Psoas muscle (tissue), 8 donors: Measurements from ENCODE around the gene KRT34. TPM values are rescaled to one million over a fixed set of nuclear protein-coding genes. Genes with fewer than 3 reads are reported as not detected.
"Not testable (repeated sequence)": the region's sequence is repeated elsewhere in the genome, so short reads cannot be mapped to it uniquely, and the experiment has no call there.

Experiments used
- ATAC-seq, 4 donors: fragments of 200-7000 bp; cut with Tn5 transposase; one replicate each; pipeline ENCODE4 v1.9.1; 2020; ENCODE audit warnings: moderate library complexity in 3 of 4, mild to moderate bottlenecking in 2 of 4
- DNase-seq, 2 donors: peaks; one replicate each; pipeline ENCODE4 v3.0.0-alpha.2; 2020
- H3K27ac ChIP-seq: fragments of 200-600 bp; one replicate; pipeline ENCODE4 v1.8.0; 2022
- H3K27me3 ChIP-seq, 3 donors: fragments of 200-600 bp in 1 of 3; one replicate each; pipeline versions ENCODE4 v1.6.1 to v1.8.0; 2013 to 2022; ENCODE audit warnings: low read length in 2 of 3, mild to moderate bottlenecking in 2 of 3, moderate library complexity in 1 of 3; ENCODE audit not compliant: insufficient read depth in 3 of 3
- H3K36me3 ChIP-seq, 2 donors: fragments of 200-600 bp in 1 of 2; one replicate each; pipeline versions ENCODE4 v1.6.1 to v1.8.0; 2013 to 2022; ENCODE audit warnings: low read depth in 1 of 2, mild to moderate bottlenecking in 1 of 2, moderate library complexity in 1 of 2; ENCODE audit not compliant: insufficient read depth in 1 of 2
- H3K4me1 ChIP-seq: fragments of 200-600 bp; one replicate; pipeline ENCODE4 v1.8.0; 2022
- H3K4me3 ChIP-seq: fragments of 200-600 bp; one replicate; pipeline ENCODE4 v1.8.0; 2022; ENCODE audit warnings: mild to moderate bottlenecking
- H3K9me3 ChIP-seq: fragments of 200-600 bp; one replicate; pipeline ENCODE4 v1.8.0; 2022
- WGBS, 3 donors: extraction: QIAGEN DNeasy Blood & Tissue Kit; methylation state at CpG; one replicate each; pipeline versions ENCODE4 v1.1.6 to v1.1.7; 2013; 5-methylcytosine and 5-hydroxymethylcytosine counted together
- intact Hi-C, 2 donors: fragments of 100-400 bp; cut with DNase I; formaldehyde crosslinking; loops; one replicate each; pipeline versions ENCODE4 v1.11.0 to v1.14.2; 2022
- polyA plus RNA-seq, 3 donors: library from polyadenylated mRNA; stranded (reverse); fragments of 200-250 nt; gene quantifications; one replicate each; pipeline ENCODE4 v1.2.3, GENCODE V29; 2013
- total RNA-seq, 4 donors: library from RNA; stranded (reverse); fragmentation: NEBNext Ultra II Directional in 2 of 4; extraction: Animal tissue kit (Norgen Biotek cat#: 25700) in 2 of 4; gene quantifications; one replicate each; pipeline versions ENCODE4 v1.2.1 to v1.2.4, GENCODE V29; 2021 to 2023
- TF ChIP-seq, protein P1 (sequence below): fragments of 200-600 bp; IDR thresholded peaks from one replicate; pipeline ENCODE4 v1.8.0; 2022; ENCODE audit warnings: antibody characterized with exemption
- donor health status: healthy with polysubstance abuse.
- donor health status: DM: no; HTN: no; CAD: no; lungs with moderate emphysema.
- donor health status: Bipolar disorder and iron deficiency.
- donor health status: healthy.
- donor health status: DM: yes; HTN: yes; CAD: no.
- donor health status: DM: no; HTN: no; CAD: no.
- donor health status: DM: no; HTN: no; CAD: no.
- donor health status: DM: yes; HTN: yes; CAD: no.

Gene KRT34
- total and polyA plus RNA-seq, 7 donors, result not detected

DNA sequence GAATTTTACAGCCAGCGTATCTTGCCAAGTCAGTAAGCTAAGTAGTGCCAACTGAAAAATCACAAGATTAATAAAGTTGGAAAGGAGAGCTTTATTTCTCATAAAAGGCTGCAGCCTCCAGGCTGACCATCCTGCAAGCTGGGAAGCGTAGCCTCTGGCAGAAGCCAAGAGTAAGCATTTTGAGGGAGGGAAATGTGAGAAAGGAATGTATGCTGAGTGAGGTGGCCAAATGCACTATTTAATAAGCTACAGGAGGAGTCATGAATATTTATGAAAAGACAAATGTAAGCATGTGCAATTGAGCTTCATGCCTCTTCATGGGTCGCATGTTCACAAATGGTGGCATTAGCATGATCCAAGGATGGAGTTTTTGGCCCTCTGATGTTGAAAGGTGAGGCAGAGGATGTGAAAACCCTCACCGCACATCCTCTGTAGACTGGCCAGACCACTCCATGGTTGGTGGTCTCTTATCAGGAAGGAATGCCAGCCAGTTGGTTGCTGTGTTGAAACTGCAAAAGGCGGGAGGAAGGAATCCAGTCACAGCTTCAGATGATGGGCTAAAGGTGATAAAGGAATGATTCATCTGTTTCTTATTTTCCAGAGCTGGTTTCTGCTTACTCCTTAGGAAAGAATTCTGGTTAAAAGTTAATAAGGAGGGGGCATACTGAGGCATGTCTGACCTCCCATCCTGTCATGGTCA, 21.7 kb downstream of the KRT34 start:
- ATAC-seq, result no peak
- no peak overlapping the region for H3K4me3 ChIP-seq
- 48 to 54% (median 53%) methylated on average over 5 of the region's 5 CpGs for WGBS, 3 donors
- no peaks in the 10 kb centered on the region for H3K9me3 ChIP-seq
- H3K4me1 ChIP-seq, result no peaks in the 10 kb centered on the region
- intact Hi-C loops, result no loop called here
- DNase-seq, result no peak
- H3K27me3 ChIP-seq, result no peaks in the 10 kb centered on the region
- H3K27ac ChIP-seq, result no peak overlapping the region
- no peaks in the 10 kb centered on the region for H3K36me3 ChIP-seq
- TF ChIP-seq, protein P1, sequence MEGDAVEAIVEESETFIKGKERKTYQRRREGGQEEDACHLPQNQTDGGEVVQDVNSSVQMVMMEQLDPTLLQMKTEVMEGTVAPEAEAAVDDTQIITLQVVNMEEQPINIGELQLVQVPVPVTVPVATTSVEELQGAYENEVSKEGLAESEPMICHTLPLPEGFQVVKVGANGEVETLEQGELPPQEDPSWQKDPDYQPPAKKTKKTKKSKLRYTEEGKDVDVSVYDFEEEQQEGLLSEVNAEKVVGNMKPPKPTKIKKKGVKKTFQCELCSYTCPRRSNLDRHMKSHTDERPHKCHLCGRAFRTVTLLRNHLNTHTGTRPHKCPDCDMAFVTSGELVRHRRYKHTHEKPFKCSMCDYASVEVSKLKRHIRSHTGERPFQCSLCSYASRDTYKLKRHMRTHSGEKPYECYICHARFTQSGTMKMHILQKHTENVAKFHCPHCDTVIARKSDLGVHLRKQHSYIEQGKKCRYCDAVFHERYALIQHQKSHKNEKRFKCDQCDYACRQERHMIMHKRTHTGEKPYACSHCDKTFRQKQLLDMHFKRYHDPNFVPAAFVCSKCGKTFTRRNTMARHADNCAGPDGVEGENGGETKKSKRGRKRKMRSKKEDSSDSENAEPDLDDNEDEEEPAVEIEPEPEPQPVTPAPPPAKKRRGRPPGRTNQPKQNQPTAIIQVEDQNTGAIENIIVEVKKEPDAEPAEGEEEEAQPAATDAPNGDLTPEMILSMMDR, result no peak

DNA sequence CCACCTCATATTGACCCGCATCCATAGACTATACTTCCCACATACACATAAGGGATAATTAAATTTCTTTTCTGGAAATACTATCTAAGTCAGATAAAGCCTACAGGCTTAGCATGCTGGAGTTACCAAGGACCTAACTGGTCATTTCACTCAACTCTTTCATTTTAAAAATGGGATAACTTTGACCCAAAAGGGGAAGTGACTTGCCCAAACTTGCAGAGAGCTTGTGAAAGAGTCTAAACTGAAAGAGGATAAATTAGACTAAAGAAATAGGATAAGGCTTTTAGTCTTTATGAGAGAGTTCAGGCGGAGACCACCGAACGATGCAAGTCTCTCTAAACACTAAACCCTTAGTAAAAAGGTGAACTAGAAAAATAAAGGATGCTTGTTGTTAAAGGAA, 27.6 kb downstream of the KRT34 start:
- TF ChIP-seq, protein P1, result no peak
- Histone ChIP-seq H3K27ac (no peak overlapping the region), H3K27me3 (peaks cover 0 to 5% (median 3%) of the 10 kb centered on the region in 3 donors), H3K36me3 (no peaks in the 10 kb centered on the region), H3K4me3 (no peak overlapping the region), H3K4me1 (no peaks in the 10 kb centered on the region), H3K9me3 (no peaks in the 10 kb centered on the region)
- intact Hi-C loops, result no loop called here
- no peak for DNase-seq
- 88 to 93% (median 91%) methylated on average over 4 of the region's 4 CpGs for WGBS, 3 donors
- ATAC-seq, result no peak

GRCh38 chr17:41352597-41353366, 29.3 kb downstream of the KRT34 start:
- Histone ChIP-seq H3K36me3 (no peaks in the 10 kb centered on the region), H3K4me3 (no peak overlapping the region), H3K27me3 (peaks cover 0 to 5% (median 3%) of the 10 kb centered on the region in 3 donors), H3K9me3 (no peaks in the 10 kb centered on the region), H3K4me1 (no peaks in the 10 kb centered on the region), H3K27ac (no peak overlapping the region)
- intact Hi-C loops, result no loop called here
- 76 to 80% (median 78%) methylated on average over 7 of the region's 7 CpGs for WGBS, 3 donors
- ATAC-seq, result no peak
- DNase-seq, result no peak
- TF ChIP-seq, protein P1, result no peak

GRCh38 chr17:41351177-41351576, 30.9 kb downstream of the KRT34 start:
- TF ChIP-seq, protein P1, result no peak
- Histone ChIP-seq H3K4me3 (no peak overlapping the region), H3K9me3 (no peaks in the 10 kb centered on the region), H3K27me3 (peaks cover 0 to 5% (median 3%) of the 10 kb centered on the region in 3 donors), H3K36me3 (no peaks in the 10 kb centered on the region), H3K27ac (no peak overlapping the region), H3K4me1 (no peaks in the 10 kb centered on the region)
- DNase-seq (no peak), ATAC-seq (no peak)
- intact Hi-C loops, result no loop called here
- WGBS, 3 donors, result 73 to 81% (median 76%) methylated on average over 2 of the region's 2 CpGs

DNA sequence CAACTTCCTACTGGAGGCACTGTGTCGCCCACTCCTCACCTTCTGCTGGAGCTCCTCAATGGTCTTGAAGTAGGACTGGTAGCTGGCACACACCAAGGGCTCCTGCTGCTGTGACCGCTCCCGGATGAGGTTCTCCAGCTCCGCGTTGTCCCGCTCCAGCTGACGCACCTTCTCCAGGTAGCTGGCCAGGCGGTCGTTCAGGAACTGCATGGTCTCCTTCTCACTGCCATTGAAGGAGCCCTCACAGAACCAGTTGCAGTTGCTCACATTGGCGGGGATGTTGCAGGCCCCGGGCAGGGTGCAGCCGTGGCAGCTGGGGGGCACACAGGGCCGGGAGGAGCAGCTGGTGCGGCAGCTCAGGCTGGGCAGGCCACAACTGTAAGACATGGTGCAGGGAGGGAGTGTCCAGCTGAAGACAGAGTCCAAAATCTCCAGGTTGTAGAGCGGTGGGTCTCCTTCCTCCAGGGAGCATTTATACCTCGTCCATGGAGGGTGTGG, 31.7 kb downstream of the KRT34 start, which contains the start of gene KRT33A:
KRT33A (minus strand) TSS at position 448 of the 498 bp plus-strand sequence; CDS start at position 387, 61 bp downstream.
- intact Hi-C loops, H3K36me3 ChIP-seq, H3K27ac ChIP-seq, H3K27me3 ChIP-seq, H3K9me3 ChIP-seq, H3K4me3 ChIP-seq, H3K4me1 ChIP-seq, DNase-seq, ATAC-seq: not testable (repeated sequence)
- WGBS, 3 donors, result 85 to 91% (median 88%) methylated on average over 16 of the region's 16 CpGs
